Measurements from ENCODE around the gene TENM3.
"Not testable (repeated sequence)": the region's sequence is repeated elsewhere in the genome, so short reads cannot be mapped to it uniquely, and the experiment has no call there.

The TENM3 gene

GRCh38 chr4:182800216-182800515 is 557.0 kb downstream of the TENM3 start:
- DNase-seq = no peak

GRCh38 chr4:182801636-182802035 is 558.4 kb downstream of the TENM3 start:
- no peak for DNase-seq

- no peak for DNase-seq
Observed at GRCh38 chr4:182802621-182803020, 559.4 kb downstream of the TENM3 start.

GRCh38 chr4:182803235-182803634 is 560.0 kb downstream of the TENM3 start:
- no peak for DNase-seq

GRCh38 chr4:182804131-182804530 is 560.9 kb downstream of the TENM3 start:
- DNase-seq = no peak

GRCh38 chr4:182805321-182805720 is 562.1 kb downstream of the TENM3 start:
- no peak for DNase-seq

- no peak for DNase-seq
Observed at GRCh38 chr4:182805750-182806149, 562.5 kb downstream of the TENM3 start.

GRCh38 chr4:182806259-182807252 is 563.4 kb downstream of the TENM3 start:
- no peak for DNase-seq

GRCh38 chr4:182807346-182807745 is 564.1 kb downstream of the TENM3 start:
- no peak for DNase-seq

- no peak for DNase-seq
Observed at GRCh38 chr4:182807767-182808548, 564.8 kb downstream of the TENM3 start.

GRCh38 chr4:182808673-182809416 is 565.6 kb downstream of the TENM3 start:
- DNase-seq = no peak

GRCh38 chr4:182809417-182810102 is 566.4 kb downstream of the TENM3 start:
- DNase-seq = no peak

- no peak for DNase-seq
Observed at GRCh38 chr4:182810103-182810615, 567.0 kb downstream of the TENM3 start.

- no peak for DNase-seq
Observed at GRCh38 chr4:182812916-182813315, 569.7 kb downstream of the TENM3 start.

GRCh38 chr4:182814065-182814464 is 570.9 kb downstream of the TENM3 start:
- DNase-seq = not testable (repeated sequence)

GRCh38 chr4:182818926-182819730 is 575.9 kb downstream of the TENM3 start:
- DNase-seq = no peak

GRCh38 chr4:182819751-182820150 is 576.5 kb downstream of the TENM3 start:
- DNase-seq = no peak

GRCh38 chr4:182822554-182822953 is 579.4 kb downstream of the TENM3 start:
- no peak for DNase-seq

- no peak for DNase-seq
Observed at GRCh38 chr4:182823576-182823975, 580.4 kb downstream of the TENM3 start.

GRCh38 chr4:182825003-182825402 is 581.8 kb downstream of the TENM3 start:
- DNase-seq = no peak

- no peak for DNase-seq
Observed at GRCh38 chr4:182825786-182826185, 582.6 kb downstream of the TENM3 start.

- no peak for DNase-seq
Observed at GRCh38 chr4:182826391-182826790, 583.2 kb downstream of the TENM3 start.

Measured in NCI-H524 treated with DMSO at 0.1 percent for 48 hours (cell line).